Measurements from ENCODE around the gene NEUROD2. TPM values are rescaled to one million over a fixed set of nuclear protein-coding genes. Genes with fewer than 3 reads are reported as not detected.

The NEUROD2 gene
- polyA plus RNA-seq, 2 of the 4 experiments (the other 2 are of a cell fraction) = not detected

- TF ChIP-seq PHF8 (IDR thresholded peaks at IDR 0.05; ENCODE audit: borderline replicate concordance, low read depth) = peak; percentile 63; the same call in 1 of the 2 replicates
- no peak for TF ChIP-seq BHLHE40 (IDR thresholded peaks at IDR 0.05; ENCODE audit: low read depth, low read length)
- TF ChIP-seq CTCF (IDR thresholded peaks at IDR 0.05) = 0 out of 3 replicates have a peak, but pooled peaks have one; percentile 18
- TF ChIP-seq NR3C1 (IDR thresholded peaks at IDR 0.05) = no peak
- 0 out of 3 replicates have a peak, but pooled peaks have one; percentile 14 for TF ChIP-seq SMC3 (IDR thresholded peaks at IDR 0.05)
- 0 out of 2 replicates have a peak, but pooled peaks have one; percentile 55 for TF ChIP-seq MAZ (IDR thresholded peaks at IDR 0.05; ENCODE audit: borderline replicate concordance, low read depth, low read length)
- no peak for TF ChIP-seq HMGXB4 (CRISPR knock-in tag; IDR thresholded peaks at IDR 0.05; ENCODE audit: borderline replicate concordance)
- TF ChIP-seq CEBPB (IDR thresholded peaks at IDR 0.05) = no peak
- TF ChIP-seq ZSCAN20 (CRISPR knock-in tag; IDR thresholded peaks at IDR 0.05) = no peak
- TF ChIP-seq MAX (IDR thresholded peaks at IDR 0.05) = peak; percentile 79
- TF ChIP-seq EHF (CRISPR knock-in tag; IDR thresholded peaks at IDR 0.05) = no peak
- TF ChIP-seq NPAS2 (CRISPR knock-in tag; IDR thresholded peaks at IDR 0.05; ENCODE audit: borderline replicate concordance) = no peak
- peak; percentile 65; the same call in 1 of the 2 replicates for TF ChIP-seq E2F6 (IDR thresholded peaks at IDR 0.05; ENCODE audit: borderline replicate concordance, low read depth)
- no peak for TF ChIP-seq HOXA7 (CRISPR knock-in tag; IDR thresholded peaks at IDR 0.05)
- TF ChIP-seq USF2 (IDR thresholded peaks at IDR 0.05) = no peak
- no peak for TF ChIP-seq POLR2AphosphoS2 (conservative IDR thresholded peaks at IDR 0.05; ENCODE audit: low read length)
- TF ChIP-seq FOSB (CRISPR knock-in tag; IDR thresholded peaks at IDR 0.05) = no peak
- no peak for TF ChIP-seq CHD2 (IDR thresholded peaks at IDR 0.05; ENCODE audit: low read length, partially characterized antibody)
- no peak for TF ChIP-seq ZFP36 (IDR thresholded peaks at IDR 0.05; ENCODE audit: borderline replicate concordance, partially characterized antibody)
- TF ChIP-seq PBX3 (IDR thresholded peaks at IDR 0.05) = peak; percentile 54; the same call in 1 of the 2 replicates
- no peak for TF ChIP-seq KDM1A (IDR thresholded peaks at IDR 0.05; ENCODE audit: low read depth)
These were observed 29.4 kb upstream of the NEUROD2 start, which contains the start of gene STARD3 (continued) for GRCh38 chr17:39636927-39637736.
